22Rv1 (cell line): Measurements from ENCODE around the gene NCOA3.

Source experiments
- CTCF ChIP-seq: fragments of 450-650 bp; IDR thresholded peaks from 2 replicates; pipeline ENCODE4 v1.5.1; 2017; ENCODE audit warnings: mild to moderate bottlenecking
- ZFX ChIP-seq: fragments of 450-650 bp; IDR thresholded peaks from 2 replicates; pipeline ENCODE4 v1.6.1; 2017; ENCODE audit warnings: antibody characterized with exemption, borderline replicate concordance

- TF ChIP-seq CTCF, result no peak
- TF ChIP-seq ZFX, result no peak
Measured at GRCh38 chr20:47667531-47668312, 166.0 kb downstream of the NCOA3 start.
